Measurements from ENCODE around the gene KRTAP9-1.

DNA sequence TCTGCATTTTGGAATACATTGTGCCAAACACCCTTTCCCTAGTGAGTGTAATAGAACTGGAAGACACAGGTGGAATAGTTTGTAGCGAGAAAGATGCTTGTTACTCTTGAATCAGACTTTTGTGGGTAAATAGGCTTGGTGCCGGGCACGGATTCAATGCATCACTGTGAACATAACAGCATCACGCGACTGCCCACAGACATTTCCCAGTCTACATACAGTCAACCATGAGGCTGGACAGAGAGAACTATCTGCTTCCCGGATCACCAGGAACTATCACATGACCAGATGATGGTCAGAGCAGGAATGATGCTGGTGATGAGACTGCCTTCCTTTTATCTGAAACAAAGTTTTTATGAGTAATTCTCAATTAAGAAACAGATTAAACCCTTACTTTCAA lies 36.4 kb downstream of the KRTAP9-1 start:
- TF ChIP-seq POLR2A (IDR thresholded peaks at IDR 0.05), result no peak
- TF ChIP-seq CTCF (IDR thresholded peaks at IDR 0.05), result no peak

Measured in adrenal gland (tissue), 5 donors.